ENCODE measurements around the gene FAM217A. TPM values are rescaled to one million over a fixed set of nuclear protein-coding genes. Genes with fewer than 3 reads are reported as not detected.

The FAM217A gene, protein sequence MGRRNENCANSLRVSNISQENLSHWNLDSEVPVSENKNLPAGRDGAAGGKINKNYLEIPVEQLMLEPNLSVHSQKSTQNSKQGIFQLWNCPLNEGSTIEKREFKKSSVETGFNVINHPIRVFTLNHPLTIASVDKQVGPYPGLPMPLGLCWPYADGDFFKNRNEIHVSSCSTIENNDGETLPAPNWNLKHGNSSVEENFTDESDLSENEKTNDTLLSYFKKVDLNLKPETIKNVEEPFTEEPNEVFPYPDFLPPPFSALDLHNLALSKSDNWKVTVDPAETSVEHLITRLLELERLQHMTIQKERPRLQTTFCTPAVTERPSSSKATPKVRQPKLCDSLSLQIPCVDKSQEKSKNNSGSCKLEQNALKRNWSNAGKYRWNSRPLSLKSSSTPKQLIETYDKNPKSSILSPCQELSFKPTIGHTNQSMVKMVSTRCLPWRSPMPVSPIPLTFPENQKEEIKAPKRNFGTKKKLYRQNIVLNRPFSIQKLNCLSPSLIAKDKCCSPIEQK
- total RNA-seq: under 1 TPM in 1 of 9 donors, not detected in 8; 0.17 TPM
- polyA plus RNA-seq: not detected
- long read RNA-seq, donor 1: 0 reads
- long read RNA-seq, donor 2: 0 reads
- long read RNA-seq, donor 3: 0 reads
- long read RNA-seq, donor 4: 0 reads
- long read RNA-seq, donor 5, partial matches to known transcripts: 0 of 1 reads
- long read RNA-seq, donor 5, other reads (novel, unspliced or antisense): 1 of 1 reads
- long read RNA-seq, donor 6: 0 reads
- long read RNA-seq, donor 7: 0 reads
- long read RNA-seq, donor 8: 0 reads
- long read RNA-seq, donor 9: 0 reads
- long read RNA-seq, donor 10: 0 reads

DNA sequence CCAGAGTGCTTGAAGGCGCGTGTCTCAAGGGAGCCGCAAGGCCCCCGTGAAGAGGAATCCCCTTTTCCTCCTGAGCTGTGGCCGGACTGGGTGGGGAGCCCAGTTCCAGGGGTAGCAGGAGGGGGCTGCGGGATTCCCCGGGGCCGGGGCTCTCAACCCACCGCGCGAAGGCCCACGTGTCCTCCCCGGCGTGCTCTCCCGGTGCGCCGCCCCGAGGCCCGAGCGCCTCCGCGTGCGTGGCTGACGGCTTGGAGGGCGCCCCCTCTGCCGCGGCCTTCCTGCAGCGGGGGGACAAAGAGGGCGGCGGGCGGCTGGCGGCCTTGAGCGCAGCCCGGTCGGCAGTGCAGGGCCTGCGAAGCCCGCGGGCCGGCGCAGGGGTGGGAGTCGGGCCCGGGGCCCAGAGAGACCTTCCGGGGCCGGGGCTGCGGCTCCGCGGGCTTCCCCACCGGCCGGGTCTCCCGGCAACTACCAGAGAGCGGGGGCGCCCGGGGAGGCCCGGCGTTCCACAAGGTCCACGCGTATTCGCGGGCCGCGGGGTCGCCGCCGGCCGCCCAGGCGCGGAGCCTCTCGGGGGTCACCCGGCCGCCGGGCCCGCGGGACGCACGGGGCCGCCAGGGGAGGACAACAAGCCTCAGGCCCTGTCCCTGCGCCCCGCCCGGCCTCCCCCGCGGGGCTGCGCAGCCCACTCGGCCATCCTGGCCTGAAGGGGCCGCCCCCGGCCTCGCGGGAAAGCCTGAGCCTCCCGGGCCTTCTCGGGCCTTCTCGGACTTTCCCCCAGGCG lies at the start of gene FAM217A:
FAM217A (minus strand) TSS at position 447 of the 781 bp plus-strand sequence. CDS start 1,723 bp downstream, outside the sequence.
- Histone ChIP-seq H3K9me3 (replicated peaks in 1 of 3) (no peaks in the 10 kb centered on the region), H3K27ac (no peak within 1 kb of the TSS), H3K4me1 (replicated peaks in 1 of 2) (no peaks in the 10 kb centered on the region), H3K36me3 (replicated peaks in 1 of 2) (no peaks in the 10 kb centered on the region), H3K4me3 (no peak within 1 kb of the TSS), H3K27me3 (no peaks in the 10 kb centered on the region)
- TF ChIP-seq, protein P1, sequence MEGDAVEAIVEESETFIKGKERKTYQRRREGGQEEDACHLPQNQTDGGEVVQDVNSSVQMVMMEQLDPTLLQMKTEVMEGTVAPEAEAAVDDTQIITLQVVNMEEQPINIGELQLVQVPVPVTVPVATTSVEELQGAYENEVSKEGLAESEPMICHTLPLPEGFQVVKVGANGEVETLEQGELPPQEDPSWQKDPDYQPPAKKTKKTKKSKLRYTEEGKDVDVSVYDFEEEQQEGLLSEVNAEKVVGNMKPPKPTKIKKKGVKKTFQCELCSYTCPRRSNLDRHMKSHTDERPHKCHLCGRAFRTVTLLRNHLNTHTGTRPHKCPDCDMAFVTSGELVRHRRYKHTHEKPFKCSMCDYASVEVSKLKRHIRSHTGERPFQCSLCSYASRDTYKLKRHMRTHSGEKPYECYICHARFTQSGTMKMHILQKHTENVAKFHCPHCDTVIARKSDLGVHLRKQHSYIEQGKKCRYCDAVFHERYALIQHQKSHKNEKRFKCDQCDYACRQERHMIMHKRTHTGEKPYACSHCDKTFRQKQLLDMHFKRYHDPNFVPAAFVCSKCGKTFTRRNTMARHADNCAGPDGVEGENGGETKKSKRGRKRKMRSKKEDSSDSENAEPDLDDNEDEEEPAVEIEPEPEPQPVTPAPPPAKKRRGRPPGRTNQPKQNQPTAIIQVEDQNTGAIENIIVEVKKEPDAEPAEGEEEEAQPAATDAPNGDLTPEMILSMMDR (IDR thresholded peaks at IDR 0.05): no peak
- no peak for TF ChIP-seq POLR2A (IDR thresholded peaks at IDR 0.05)
- no peak for DNase-seq
- intact Hi-C loops (cut with DNase I): no loop called here
- WGBS, 4 donors: 23 to 81% (median 39%) methylated on average over 12 to 91 of the region's 91 CpGs

DNA sequence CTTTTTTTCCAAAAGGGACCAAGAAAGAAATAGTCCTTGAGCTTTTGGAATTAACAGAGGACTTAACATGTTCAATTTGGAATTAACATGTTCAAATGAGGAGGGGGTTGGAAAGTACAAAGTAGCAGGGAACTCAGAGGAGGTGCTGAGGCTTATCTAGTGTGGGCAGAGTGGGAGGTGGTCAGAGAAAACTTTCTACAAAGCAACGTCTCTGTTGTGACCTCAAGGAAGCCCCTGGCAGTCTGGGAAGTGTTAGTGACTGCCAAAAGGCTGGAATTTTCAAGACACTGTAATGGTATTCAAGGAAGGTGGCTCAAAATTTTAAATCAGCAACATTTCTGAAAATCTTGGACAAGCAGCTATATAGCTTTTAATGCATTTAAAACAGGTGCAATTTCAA lies 49.1 kb upstream of the FAM217A start:
- DNase-seq: no peak
- Histone ChIP-seq H3K4me3 (no peak overlapping the region), H3K27ac (no peak overlapping the region), H3K36me3 (replicated peaks in 1 of 2) (peaks cover 0 to 71% of the 10 kb centered on the region in 2 donors), H3K9me3 (replicated peaks in 1 of 3) (no peaks in the 10 kb centered on the region), H3K4me1 (replicated peaks in 1 of 2) (peaks cover 10 to 11% of the 10 kb centered on the region in 2 donors), H3K27me3 (no peaks in the 10 kb centered on the region)
- intact Hi-C loops (cut with DNase I): loop anchor here in 1 of 2 donors (5.0 kb wide), 1 partner anchor 81 kb away; no protein-coding TSS in a partner anchor
- WGBS, 4 donors: 37 to 45% (median 40%) methylated on average over 1 of the region's 1 CpG
- TF ChIP-seq, protein P1 (IDR thresholded peaks at IDR 0.05): no peak
- TF ChIP-seq POLR2A (IDR thresholded peaks at IDR 0.05): no peak

DNA sequence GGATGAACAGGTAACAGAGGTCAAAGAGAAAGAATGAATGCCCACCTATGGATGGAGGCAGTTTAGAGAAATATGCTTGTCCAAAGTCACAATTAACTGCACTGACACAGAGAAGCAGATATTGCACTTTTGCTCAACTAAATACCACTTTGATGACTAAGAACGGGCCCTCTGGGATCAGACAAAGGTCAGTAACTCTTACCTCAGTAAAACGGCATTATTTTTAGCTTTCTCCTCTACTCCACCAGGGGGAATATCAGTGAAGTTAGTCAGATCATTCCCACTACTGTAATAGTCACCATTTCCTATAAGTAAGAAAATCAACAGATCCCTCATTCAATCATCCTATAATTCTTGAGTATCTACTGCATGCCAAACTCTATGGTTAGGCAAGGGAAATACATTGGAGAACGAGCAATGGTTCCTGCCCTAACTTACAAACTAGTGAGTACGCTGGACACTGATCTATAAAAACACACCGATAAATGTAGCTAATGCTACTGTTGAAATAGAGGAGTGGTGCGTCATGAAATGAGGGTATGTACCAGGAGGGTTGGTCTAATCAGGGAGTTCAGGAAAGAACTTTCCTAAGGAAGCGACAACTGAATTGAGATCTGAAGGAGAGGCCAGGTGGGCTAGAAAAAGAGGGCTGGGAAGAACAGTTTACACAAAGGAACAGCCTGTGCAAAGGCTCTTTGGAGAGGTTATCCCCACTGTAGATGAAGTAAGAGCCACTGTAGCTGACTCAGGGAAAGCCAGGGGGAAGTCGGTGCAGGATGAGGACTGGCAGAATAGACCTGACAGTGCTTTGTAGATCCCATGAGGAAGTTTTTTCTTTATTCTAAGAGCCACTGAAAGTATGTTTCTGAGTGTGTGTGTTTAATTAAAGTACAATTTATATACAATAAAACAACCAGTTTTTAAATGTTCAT lies 47.3 kb upstream of the FAM217A start:
- 68 to 76% (median 75%) methylated on average over 8 of the region's 8 CpGs for WGBS, 4 donors
- Histone ChIP-seq H3K27me3 (no peaks in the 10 kb centered on the region), H3K4me3 (no peak overlapping the region), H3K9me3 (replicated peaks in 1 of 3) (no peaks in the 10 kb centered on the region), H3K27ac (peak overlapping the region in 3 of 5 donors; percentile 2 to 73 (median 63)), H3K4me1 (replicated peaks in 1 of 2) (peaks cover 7 to 11% of the 10 kb centered on the region in 2 donors), H3K36me3 (replicated peaks in 1 of 2) (peaks cover 0 to 89% of the 10 kb centered on the region in 2 donors)
- intact Hi-C loops (cut with DNase I): loop anchor here in 1 of 2 donors (5.0 kb wide), 1 partner anchor 79 kb away; no protein-coding TSS in a partner anchor
- TF ChIP-seq POLR2A (IDR thresholded peaks at IDR 0.05): no peak
- TF ChIP-seq, protein P1 (IDR thresholded peaks at IDR 0.05): peak in 5 of 6 experiments; percentile 40 to 57 (median 53)
- DNase-seq: peak in 4 of 7 donors; percentile 33 to 53 (median 46)

Measured in adrenal gland (tissue), 19 donors.